Prostate gland (tissue), 2 donors: Measurements from ENCODE around the gene FAM174C.

Source experiments
- POLR2A ChIP-seq: fragments of 450-650 bp; IDR thresholded peaks from one replicate; pipeline ENCODE4 v1.6.1; 2016; ENCODE audit warnings: antibody characterized with exemption, mild to moderate bottlenecking
- POLR2AphosphoS5 ChIP-seq: sonication (generic); formaldehyde crosslinking; IDR thresholded peaks from one replicate; pipeline ENCODE4 v1.6.1; 2017; ENCODE audit warnings: antibody characterized with exemption
- TF ChIP-seq, protein P1 (sequence below), 4 experiments: fragments of 200-600 bp in 2 of 4; fragments of 450-650 bp in 2 of 4; sonication (generic) in 2 of 4; IDR thresholded peaks; 1 replicate in 3 of 4; 2 replicates in 1 of 4; pipeline ENCODE4 v1.5.1; 2016 to 2019; ENCODE audit warnings: antibody characterized with exemption in 4 of 4, mild to moderate bottlenecking in 2 of 4, moderate library complexity in 2 of 4

DNA sequence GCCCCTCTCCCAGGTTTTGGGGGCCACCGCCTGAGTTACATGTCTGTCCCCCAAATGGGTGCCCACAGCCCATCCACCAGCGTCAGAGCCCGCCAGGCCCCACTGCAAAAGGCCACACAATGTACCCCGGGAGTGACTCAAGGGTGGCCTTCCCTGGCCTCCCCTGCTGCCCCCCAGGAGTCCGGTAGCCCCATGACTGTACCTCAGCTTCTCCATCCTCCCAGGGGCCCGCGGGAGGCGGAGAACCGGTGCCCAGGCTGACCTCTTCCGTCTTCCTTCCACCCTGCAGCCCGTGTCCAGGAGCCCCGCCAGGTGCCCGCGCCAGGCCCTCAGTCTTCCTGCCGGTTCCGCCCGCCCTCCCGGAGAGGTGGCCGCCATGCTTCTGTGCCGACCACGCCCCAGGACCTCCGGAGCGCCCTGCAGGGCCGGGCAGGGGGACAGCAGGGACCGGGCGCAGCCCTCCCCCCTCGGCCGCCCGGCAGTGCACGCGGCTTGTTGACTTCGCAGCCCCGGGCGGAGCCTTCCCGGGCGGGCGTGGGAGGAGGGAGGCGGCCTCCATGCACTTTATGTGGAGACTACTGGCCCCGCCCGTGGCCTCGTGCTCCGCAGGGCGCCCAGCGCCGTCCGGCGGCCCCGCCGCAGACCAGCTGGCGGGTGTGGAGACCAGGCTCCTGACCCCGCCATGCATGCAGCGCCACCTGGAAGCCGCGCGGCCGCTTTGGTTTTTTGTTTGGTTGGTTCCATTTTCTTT is 47.9 kb upstream of the FAM174C start:
- no peak for TF ChIP-seq POLR2AphosphoS5
- TF ChIP-seq, protein P1, sequence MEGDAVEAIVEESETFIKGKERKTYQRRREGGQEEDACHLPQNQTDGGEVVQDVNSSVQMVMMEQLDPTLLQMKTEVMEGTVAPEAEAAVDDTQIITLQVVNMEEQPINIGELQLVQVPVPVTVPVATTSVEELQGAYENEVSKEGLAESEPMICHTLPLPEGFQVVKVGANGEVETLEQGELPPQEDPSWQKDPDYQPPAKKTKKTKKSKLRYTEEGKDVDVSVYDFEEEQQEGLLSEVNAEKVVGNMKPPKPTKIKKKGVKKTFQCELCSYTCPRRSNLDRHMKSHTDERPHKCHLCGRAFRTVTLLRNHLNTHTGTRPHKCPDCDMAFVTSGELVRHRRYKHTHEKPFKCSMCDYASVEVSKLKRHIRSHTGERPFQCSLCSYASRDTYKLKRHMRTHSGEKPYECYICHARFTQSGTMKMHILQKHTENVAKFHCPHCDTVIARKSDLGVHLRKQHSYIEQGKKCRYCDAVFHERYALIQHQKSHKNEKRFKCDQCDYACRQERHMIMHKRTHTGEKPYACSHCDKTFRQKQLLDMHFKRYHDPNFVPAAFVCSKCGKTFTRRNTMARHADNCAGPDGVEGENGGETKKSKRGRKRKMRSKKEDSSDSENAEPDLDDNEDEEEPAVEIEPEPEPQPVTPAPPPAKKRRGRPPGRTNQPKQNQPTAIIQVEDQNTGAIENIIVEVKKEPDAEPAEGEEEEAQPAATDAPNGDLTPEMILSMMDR (IDR thresholded peaks at IDR 0.05) = no peak
- TF ChIP-seq POLR2A = no peak
